Naive thymus-derived CD4-positive, alpha-beta T cell (primary cell): ENCODE results near the gene PKP1. TPM values are rescaled to one million over a fixed set of nuclear protein-coding genes. Genes with fewer than 3 reads are reported as not detected.

Source experiments
- ATAC-seq: fragments of 150-1000 bp; cut with Tn5 transposase; 2 replicates; pipeline ENCODE4 v1.10.0; 2021; ENCODE audit warnings: mild to moderate bottlenecking, moderate library complexity
- CTCF ChIA-PET: fragments of 350-600 bp; sonication (Branson Sonifier 250); formaldehyde crosslinking; loops from one replicate; lab custom pipeline; 2021; ENCODE audit warnings: antibody characterized with exemption; lab: Charles Lee
- POLR2A ChIA-PET: fragments of 350-600 bp; sonication (Branson Sonifier 250); formaldehyde crosslinking; loops from one replicate; lab custom pipeline; 2021; ENCODE audit warnings: antibody characterized with exemption, inconsistent platforms; lab: Charles Lee
- DNase-seq, 9 donors: peaks; one replicate each; pipeline versions ENCODE4 v3.0.0 to v3.0.0-alpha.2; 2020 to 2022; ENCODE audit warnings: mixed read lengths in 1 of 9
- H3K27ac ChIP-seq: one replicate; pipeline ENCODE4 v1.7.0; 2013; ENCODE audit warnings: mild to moderate bottlenecking, low read depth, low read length, moderate library complexity
- H3K27me3 ChIP-seq, 2 donors: one replicate each; pipeline ENCODE4 v1.7.0; 2013; ENCODE audit warnings: low read length in 2 of 2, mild to moderate bottlenecking in 2 of 2, moderate library complexity in 2 of 2; ENCODE audit not compliant: control insufficient read depth in 2 of 2, insufficient read depth in 2 of 2
- H3K36me3 ChIP-seq, 3 experiments: 1 replicate in 2 of 3; 2 replicates in 1 of 3; pipeline ENCODE4 v1.7.0; 2013; ENCODE audit warnings: low read length in 3 of 3, mild to moderate bottlenecking in 3 of 3, moderate library complexity in 1 of 3; ENCODE audit not compliant: insufficient read depth in 3 of 3, control insufficient read depth in 2 of 3
- H3K4me1 ChIP-seq, 2 donors: one replicate each; pipeline ENCODE4 v1.7.0; 2013; ENCODE audit warnings: low read length in 2 of 2, mild to moderate bottlenecking in 2 of 2, moderate library complexity in 1 of 2; ENCODE audit not compliant: control insufficient read depth in 2 of 2, insufficient read depth in 2 of 2
- H3K4me3 ChIP-seq: 2 replicates; pipeline ENCODE4 v1.7.0; 2013; ENCODE audit warnings: mild to moderate bottlenecking, low read length
- H3K9me3 ChIP-seq, 3 experiments: 1 replicate in 2 of 3; 2 replicates in 1 of 3; pipeline ENCODE4 v1.7.0; 2013; ENCODE audit warnings: low read length in 3 of 3; ENCODE audit not compliant: control insufficient read depth in 2 of 3
- H3K27ac Mint-ChIP-seq, 9 donors: one replicate each; pipeline ENCODE4 v1.8.0; 2020 to 2022; ENCODE audit warnings: mixed read lengths in 9 of 9, mild to moderate bottlenecking in 8 of 9, moderate library complexity in 5 of 9, inconsistent platforms in 2 of 9
- H3K27me3 Mint-ChIP-seq, 5 donors: one replicate each; pipeline ENCODE4 v1.8.0; 2021 to 2022; ENCODE audit warnings: mixed read lengths in 5 of 5, mild to moderate bottlenecking in 1 of 5
- H3K36me3 Mint-ChIP-seq, 5 donors: one replicate each; pipeline ENCODE4 v1.8.0; 2020 to 2022; ENCODE audit warnings: mixed read lengths in 5 of 5, mild to moderate bottlenecking in 3 of 5, inconsistent platforms in 1 of 5
- H3K4me1 Mint-ChIP-seq, 7 donors: one replicate each; pipeline ENCODE4 v1.8.0; 2020 to 2022; ENCODE audit warnings: mixed read lengths in 7 of 7, mild to moderate bottlenecking in 3 of 7, inconsistent platforms in 1 of 7
- H3K4me3 Mint-ChIP-seq, 10 donors: one replicate each; pipeline ENCODE4 v1.8.0; 2020 to 2022; ENCODE audit warnings: mild to moderate bottlenecking in 10 of 10, mixed read lengths in 10 of 10, moderate library complexity in 6 of 10, inconsistent platforms in 2 of 10
- H3K9me3 Mint-ChIP-seq, 11 donors: one replicate each; pipeline ENCODE4 v1.8.0; 2020 to 2022; ENCODE audit warnings: mixed read lengths in 11 of 11, mild to moderate bottlenecking in 4 of 11, inconsistent platforms in 1 of 11, moderate library complexity in 1 of 11
- intact Hi-C, 2 donors: fragments of 100-400 bp; cut with micrococcal nuclease; formaldehyde crosslinking; loops; one replicate each; pipeline ENCODE4 v1.15.1; 2023
- polyA plus RNA-seq, 2 donors: library from polyadenylated mRNA; unstranded; fragments of 300-500 nt; fragmentation: Illumina TruSeq; gene quantifications; one replicate each; pipeline ENCODE4 v1.2.3, GENCODE V29; 2021
- total RNA-seq, 6 experiments: library from RNA in 5 of 6; stranded (reverse) in 5 of 6; gene quantifications; 1 replicate in 5 of 6; 2 replicates in 1 of 6; pipeline ENCODE4 v1.2.3 and lab custom pipeline; 2021 to 2026

The PKP1 gene
- total and polyA plus RNA-seq, 7 experiments from 2014 or later, result not detected

DNA sequence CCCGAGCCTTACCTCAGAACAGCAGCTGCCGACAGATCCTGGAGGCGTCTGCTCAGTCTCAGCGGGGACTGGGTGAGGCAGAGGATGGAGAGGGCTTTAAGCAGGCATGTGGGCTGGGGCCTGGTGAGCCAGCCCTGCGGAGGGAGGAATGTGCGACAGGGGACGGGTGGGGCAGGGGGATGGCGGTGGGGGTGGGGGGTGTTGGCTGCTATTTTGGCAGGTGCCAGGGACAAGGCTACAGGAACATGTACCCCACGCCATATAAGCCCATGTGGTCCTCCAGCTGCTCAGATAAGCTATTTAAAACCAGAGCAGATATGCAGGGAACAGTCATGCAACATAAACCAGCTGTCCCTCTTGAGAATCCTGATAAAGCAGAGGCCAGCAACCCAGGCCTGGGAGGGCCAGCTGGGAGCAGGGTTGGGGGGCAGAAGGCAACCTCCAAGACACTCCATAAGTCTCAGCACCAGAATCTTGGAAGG is 94.3 kb downstream of the PKP1 start, which contains the start of gene TNNT2:
Gene TNNT2 (minus strand): TSS at position 70 of the 482 bp plus-strand sequence. CDS start 4,426 bp downstream, outside the sequence.
- no peak within 1 kb of the TSS for H3K27ac ChIP-seq
- ATAC-seq (no peak), DNase-seq (no peak)
- no peaks in the 10 kb centered on the region for H3K9me3 ChIP-seq
- H3K4me3 ChIP-seq, result no peak within 1 kb of the TSS
- no peaks in the 10 kb centered on the region for H3K36me3 ChIP-seq
- ChIA-PET CTCF (no interaction called here), POLR2A (no interaction called here)
- Mint-ChIP-seq H3K27ac (no peak within 1 kb of the TSS), H3K4me3 (no peak within 1 kb of the TSS), H3K27me3 (peaks cover 0 to 18% (median 7%) of the 10 kb centered on the region in 5 donors), H3K36me3 (no peaks in the 10 kb centered on the region), H3K4me1 (peaks cover 0 to 2% (median 0%) of the 10 kb centered on the region in 7 donors), H3K9me3 (no peaks in the 10 kb centered on the region)
- intact Hi-C loops, result no loop called here
- H3K27me3 ChIP-seq, result no peaks in the 10 kb centered on the region
- H3K4me1 ChIP-seq, result no peaks in the 10 kb centered on the region

DNA sequence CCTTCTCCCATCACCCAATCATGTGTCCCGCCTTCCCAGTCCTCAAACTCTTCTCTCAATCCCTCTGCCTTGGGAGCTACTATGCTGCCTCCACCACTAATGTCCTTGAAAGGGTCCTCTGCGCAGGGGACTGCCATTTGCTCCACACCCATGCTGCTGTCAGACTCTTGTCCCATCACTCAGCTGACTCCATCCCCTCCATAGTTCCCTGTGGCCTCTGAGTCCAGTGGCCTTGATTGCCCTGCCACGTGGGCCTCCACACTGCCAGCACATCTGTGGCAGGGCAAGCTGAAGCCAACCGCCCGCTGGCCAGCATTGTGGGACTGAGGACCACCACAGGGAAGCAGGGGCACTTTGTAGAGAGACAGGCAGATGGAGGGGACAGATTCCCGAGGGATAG is 95.5 kb downstream of the PKP1 start:
- ChIA-PET POLR2A (no interaction called here), CTCF (no interaction called here)
- Mint-ChIP-seq H3K36me3 (no peaks in the 10 kb centered on the region), H3K4me1 (peaks cover 0 to 2% (median 0%) of the 10 kb centered on the region in 7 donors), H3K4me3 (no peak overlapping the region), H3K27ac (no peak overlapping the region), H3K27me3 (peaks cover 0 to 15% (median 2%) of the 10 kb centered on the region in 5 donors), H3K9me3 (peaks cover 0 to under 1% (median 0%) of the 10 kb centered on the region in 11 donors)
- intact Hi-C loops, result no loop called here
- no peak overlapping the region for H3K27ac ChIP-seq
- no peak for DNase-seq
- no peaks in the 10 kb centered on the region for H3K36me3 ChIP-seq
- H3K4me1 ChIP-seq, result no peaks in the 10 kb centered on the region
- no peak for ATAC-seq
- H3K27me3 ChIP-seq, result no peaks in the 10 kb centered on the region
- no peak overlapping the region for H3K4me3 ChIP-seq
- H3K9me3 ChIP-seq, result no peaks in the 10 kb centered on the region

DNA sequence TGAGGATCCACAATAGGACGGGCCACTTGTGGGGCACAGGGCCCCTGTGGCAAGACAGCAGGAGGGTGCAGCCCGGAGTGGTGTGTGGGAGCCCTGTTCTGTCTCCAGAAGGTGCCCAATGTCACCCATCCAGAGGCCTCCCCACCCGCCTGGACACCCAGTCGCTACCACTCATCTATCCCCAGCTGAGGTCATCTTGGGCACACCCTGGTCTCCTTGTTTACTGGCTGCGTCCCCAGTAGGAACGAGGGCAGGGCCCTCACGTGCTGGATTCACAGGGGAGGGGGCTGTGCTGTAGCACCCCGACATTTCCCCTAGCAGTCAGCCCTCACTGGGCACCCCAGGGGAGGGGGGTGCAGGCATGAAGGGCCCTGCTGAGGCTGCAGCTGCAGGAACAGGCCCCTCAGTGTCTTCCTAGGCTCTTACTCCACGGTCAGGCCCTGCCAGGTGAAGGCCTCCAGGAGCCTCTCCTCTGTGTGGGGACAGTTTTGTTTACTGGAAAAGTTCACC is 96.5 kb downstream of the PKP1 start:
- Mint-ChIP-seq H3K27ac (no peak overlapping the region), H3K27me3 (peaks cover 0 to 11% (median 6%) of the 10 kb centered on the region in 5 donors), H3K4me1 (peaks cover 0 to 2% (median 0%) of the 10 kb centered on the region in 7 donors), H3K9me3 (peaks cover 0 to 1% (median 0%) of the 10 kb centered on the region in 11 donors), H3K36me3 (no peaks in the 10 kb centered on the region), H3K4me3 (no peak overlapping the region)
- ChIA-PET POLR2A (no interaction called here), CTCF (no interaction called here)
- no peaks in the 10 kb centered on the region for H3K9me3 ChIP-seq
- DNase-seq, result no peak
- no peaks in the 10 kb centered on the region for H3K4me1 ChIP-seq
- intact Hi-C loops, result no loop called here
- no peak overlapping the region for H3K4me3 ChIP-seq
- no peak overlapping the region for H3K27ac ChIP-seq
- no peaks in the 10 kb centered on the region for H3K36me3 ChIP-seq
- no peak for ATAC-seq
- H3K27me3 ChIP-seq, result no peaks in the 10 kb centered on the region

DNA sequence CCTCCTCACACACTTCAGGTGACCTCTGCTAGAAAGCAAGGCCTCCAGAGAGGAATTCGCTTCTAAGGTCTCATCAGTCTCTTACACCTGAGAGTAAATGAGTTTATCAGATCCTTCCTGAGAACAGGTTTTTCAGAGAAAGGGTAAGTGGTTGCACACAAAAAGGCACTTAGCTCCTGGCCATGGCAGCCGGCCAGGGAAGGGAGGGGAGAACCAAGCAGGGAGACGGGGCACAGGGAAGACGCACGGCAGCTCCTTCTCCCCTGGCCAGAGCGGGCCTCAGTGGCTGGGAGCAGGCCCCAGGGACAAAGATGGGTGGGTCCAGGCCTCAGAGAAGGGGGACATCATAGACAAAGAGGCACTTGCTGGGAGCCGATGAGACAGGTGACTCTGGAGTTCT is 97.8 kb downstream of the PKP1 start:
- intact Hi-C loops, result no loop called here
- Mint-ChIP-seq H3K4me1 (peaks cover 0 to 4% (median 0%) of the 10 kb centered on the region in 7 donors), H3K4me3 (no peak overlapping the region), H3K9me3 (peaks cover 0 to 1% (median 0%) of the 10 kb centered on the region in 11 donors), H3K27ac (no peak overlapping the region), H3K36me3 (no peaks in the 10 kb centered on the region), H3K27me3 (peaks cover 0 to 21% (median 6%) of the 10 kb centered on the region in 5 donors)
- CTCF ChIA-PET, result no interaction called here
- Histone ChIP-seq H3K27ac (no peak overlapping the region), H3K27me3 (no peaks in the 10 kb centered on the region), H3K4me3 (no peak overlapping the region), H3K36me3 (no peaks in the 10 kb centered on the region), H3K4me1 (no peaks in the 10 kb centered on the region), H3K9me3 (no peaks in the 10 kb centered on the region)
- ATAC-seq, result no peak
- POLR2A ChIA-PET, result no interaction called here
- DNase-seq, result no peak

Other genes with a start within 250 kb of the PKP1 start
- not detected for gene CACNA1S, start 171.1 kb upstream of the PKP1 start, total RNA-seq
- gene CACNA1S, start 171.1 kb upstream of the PKP1 start, polyA plus RNA-seq, result not detected
- gene ASCL5, start 156.3 kb upstream of the PKP1 start, total RNA-seq, result under 1 TPM in 2 of 5 experiments, not detected in 3; 0.27 to 0.56 TPM
- gene ASCL5, start 156.3 kb upstream of the PKP1 start, polyA plus RNA-seq, result under 1 TPM; 0.08 to 0.15 TPM
- gene TMEM9, start 129.0 kb upstream of the PKP1 start, total RNA-seq, result 10 to 100 TPM; 15.3 to 24.5 (median 16.7) TPM
- 10 to 100 TPM; 32.1 to 56.4 TPM for gene TMEM9, start 129.0 kb upstream of the PKP1 start, polyA plus RNA-seq
- gene IGFN1, start 92.7 kb upstream of the PKP1 start, total RNA-seq, result not detected
- gene IGFN1, start 92.7 kb upstream of the PKP1 start, polyA plus RNA-seq, result not detected
- not detected for gene TNNT2, start 94.2 kb downstream of the PKP1 start, total RNA-seq
- not detected for gene TNNT2, start 94.2 kb downstream of the PKP1 start, polyA plus RNA-seq
- under 1 TPM in 1 of 5 experiments, not detected in 4; 0.89 TPM for gene LAD1, start 115.8 kb downstream of the PKP1 start, total RNA-seq
- gene LAD1, start 115.8 kb downstream of the PKP1 start, polyA plus RNA-seq, result not detected
- not detected for gene TNNI1, start 138.2 kb downstream of the PKP1 start, total RNA-seq
- gene TNNI1, start 138.2 kb downstream of the PKP1 start, polyA plus RNA-seq, result not detected
- 10 to 100 TPM in 1 of 5 experiments, 1 to 10 TPM in 2, under 1 TPM in 2; 0.19 to 22.4 (median 1.1) TPM for gene PHLDA3, start 185.7 kb downstream of the PKP1 start, total RNA-seq
- gene PHLDA3, start 185.7 kb downstream of the PKP1 start, polyA plus RNA-seq, result under 1 TPM in 1 of 2 donors, not detected in 1; 0.13 TPM
- gene CSRP1, start 223.6 kb downstream of the PKP1 start, total RNA-seq, result 10 to 100 TPM; 24.2 to 83.1 (median 37.7) TPM
- 10 to 100 TPM; 43.6 to 52.0 TPM for gene CSRP1, start 223.6 kb downstream of the PKP1 start, polyA plus RNA-seq